Karpas-422 (cell line): ENCODE results near the gene EPN3. TPM values are rescaled to one million over a fixed set of nuclear protein-coding genes. Genes with fewer than 3 reads are reported as not detected.

Experiments
- DNase-seq: peaks from one replicate; pipeline ENCODE4 v3.0.0-alpha.2; 2015
- H2AFZ ChIP-seq: fragments of 200-600 bp; sonication (generic); 2 replicates; pipeline ENCODE4 v1.6.1; 2014; ENCODE audit warnings: antibody characterized with exemption, low read length, mixed read lengths
- H3K27ac ChIP-seq: fragments of 200-600 bp; sonication (generic); 2 replicates; pipeline ENCODE4 v1.5.1; 2014; ENCODE audit warnings: mild to moderate bottlenecking, low read length, moderate library complexity
- H3K27me3 ChIP-seq: fragments of 200-600 bp; sonication (generic); 2 replicates; pipeline ENCODE4 v1.6.1; 2014; ENCODE audit warnings: low read length, mixed read lengths
- H3K36me3 ChIP-seq: fragments of 200-600 bp; sonication (generic); 2 replicates; pipeline ENCODE4 v1.6.1; 2014; ENCODE audit warnings: low read length, mixed read lengths; ENCODE audit not compliant: insufficient read depth
- H3K4me1 ChIP-seq: fragments of 200-600 bp; sonication (generic); 2 replicates; pipeline ENCODE4 v1.6.1; 2014; ENCODE audit warnings: mild to moderate bottlenecking, low read length, mixed read lengths
- H3K4me2 ChIP-seq: fragments of 200-600 bp; sonication (generic); 2 replicates; pipeline ENCODE4 v1.6.1; 2014; ENCODE audit warnings: low read length, low read depth, mild to moderate bottlenecking; ENCODE audit not compliant: poor library complexity, severe bottlenecking
- H3K4me3 ChIP-seq: fragments of 200-600 bp; sonication (generic); 2 replicates; pipeline ENCODE4 v1.5.1; 2014; ENCODE audit warnings: mild to moderate bottlenecking, antibody characterized with exemption, low read length, mixed read lengths
- H3K79me2 ChIP-seq: fragments of 200-600 bp; sonication (generic); 2 replicates; pipeline ENCODE4 v1.6.1; 2014; ENCODE audit warnings: mild to moderate bottlenecking, low read length, mixed read lengths
- H3K9ac ChIP-seq: fragments of 200-600 bp; sonication (generic); 2 replicates; pipeline ENCODE4 v1.6.0; 2014; ENCODE audit warnings: low read length
- H3K9me2 ChIP-seq: fragments of 200-600 bp; sonication (generic), shearing (Covaris generic); replicated peaks from 2 replicates; pipeline ENCODE4 v1.6.0; 2014; ENCODE audit warnings: mild to moderate bottlenecking, low read length, moderate library complexity; ENCODE audit not compliant: insufficient read depth
- H3K9me3 ChIP-seq: fragments of 300-700, 200-600 bp; sonication (generic); 2 replicates; pipeline ENCODE4 v1.6.1; 2014; ENCODE audit warnings: low read length, mixed read lengths
- H4K20me1 ChIP-seq: fragments of 200-600 bp; sonication (generic); 2 replicates; pipeline ENCODE4 v1.6.1; 2014; ENCODE audit warnings: mild to moderate bottlenecking, antibody characterized with exemption, low read length, low read depth; ENCODE audit not compliant: insufficient read depth
- total RNA-seq: library from RNA; depleted of rRNA; stranded (reverse); fragments of >200 nt; shearing (Covaris generic); gene quantifications from 2 replicates; pipeline ENCODE4 v1.2.3, GENCODE V29; 2014; ENCODE audit warnings: low replicate concordance

The EPN3 gene
- total RNA-seq, 1 experiment from 2014 or later: not detected

DNA sequence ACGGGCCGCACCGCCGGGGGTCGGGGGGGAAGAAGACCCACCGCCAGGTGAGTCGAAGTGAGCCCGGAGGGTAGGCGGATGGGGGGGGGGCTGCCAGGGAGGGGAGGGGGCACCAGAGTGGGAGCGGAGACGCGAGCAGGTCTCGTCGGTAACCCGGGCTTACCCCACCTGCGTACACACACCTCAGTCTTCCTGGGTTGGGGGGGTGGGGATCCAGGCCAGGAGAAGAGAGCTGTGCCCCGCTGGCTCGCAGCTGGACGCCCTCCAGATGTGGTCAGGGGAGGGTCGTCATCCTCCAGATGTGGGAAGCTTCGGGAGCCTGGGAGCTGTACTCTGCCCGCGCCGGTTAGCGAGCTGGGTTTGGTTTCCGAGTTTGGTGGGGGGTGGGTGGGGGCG is 29.2 kb downstream of the EPN3 start:
- Histone ChIP-seq H3K9me2 (no peaks in the 10 kb centered on the region), H3K27me3 (no peaks in the 10 kb centered on the region), H3K9me3 (no peaks in the 10 kb centered on the region), H3K4me2 (no peak overlapping the region), H2AFZ (no peak overlapping the region), H3K9ac (no peak overlapping the region), H3K79me2 (no peaks in the 10 kb centered on the region), H3K4me3 (no peak overlapping the region), H3K27ac (no peak overlapping the region), H4K20me1 (peaks cover 11% of the 10 kb centered on the region; the same call in 1 of the 2 replicates), H3K4me1 (peaks cover 4% of the 10 kb centered on the region), H3K36me3 (no peaks in the 10 kb centered on the region)
- DNase-seq: no peak

- Histone ChIP-seq H3K4me1 (peaks cover 4% of the 10 kb centered on the region), H3K9me3 (no peaks in the 10 kb centered on the region), H3K4me3 (no peak overlapping the region), H3K27ac (no peak overlapping the region), H3K9ac (no peak overlapping the region), H3K9me2 (no peaks in the 10 kb centered on the region), H3K79me2 (no peaks in the 10 kb centered on the region), H2AFZ (no peak overlapping the region), H3K27me3 (no peaks in the 10 kb centered on the region), H3K36me3 (no peaks in the 10 kb centered on the region), H3K4me2 (no peak overlapping the region), H4K20me1 (peaks cover 11% of the 10 kb centered on the region; the same call in 1 of the 2 replicates)
- no peak for DNase-seq
These were observed 29.9 kb downstream of the EPN3 start for GRCh38 chr17:50562242-50563091.

GRCh38 chr17:50563092-50563511 is 30.6 kb downstream of the EPN3 start:
- Histone ChIP-seq H3K9me3 (no peaks in the 10 kb centered on the region), H2AFZ (no peak overlapping the region), H3K4me1 (peaks cover 4% of the 10 kb centered on the region), H3K36me3 (no peaks in the 10 kb centered on the region), H3K9ac (no peak overlapping the region), H3K27ac (no peak overlapping the region), H3K9me2 (no peaks in the 10 kb centered on the region), H3K27me3 (no peaks in the 10 kb centered on the region), H3K4me3 (no peak overlapping the region), H3K79me2 (no peaks in the 10 kb centered on the region), H4K20me1 (peaks cover 11% of the 10 kb centered on the region; the same call in 1 of the 2 replicates), H3K4me2 (no peak overlapping the region)
- DNase-seq: no peak

DNA sequence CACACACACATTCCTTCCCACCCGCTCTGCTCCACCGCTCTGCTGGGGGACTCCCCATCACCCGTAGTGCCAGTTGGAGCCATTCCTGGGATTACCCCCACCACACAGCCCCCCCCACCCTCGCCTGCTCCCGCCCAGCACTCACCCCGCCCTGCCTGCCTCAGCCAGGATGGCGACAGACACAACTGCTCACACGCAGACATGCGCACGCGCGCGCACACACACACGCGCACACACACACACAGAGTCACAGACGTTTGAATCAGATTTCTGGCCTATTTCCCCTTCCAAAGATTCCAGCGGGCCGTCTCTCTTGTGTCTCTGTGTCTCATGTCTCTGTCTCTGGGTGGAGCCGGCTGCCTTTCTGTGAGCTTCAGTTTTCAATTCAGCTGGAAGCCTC is 32.4 kb downstream of the EPN3 start:
- no peaks in the 10 kb centered on the region for H3K9me2 ChIP-seq
- no peak overlapping the region for H3K4me2 ChIP-seq
- no peaks in the 10 kb centered on the region for H3K36me3 ChIP-seq
- no peak overlapping the region for H3K4me3 ChIP-seq
- H3K4me1 ChIP-seq: peaks cover 4% of the 10 kb centered on the region
- H3K27me3 ChIP-seq: no peaks in the 10 kb centered on the region
- DNase-seq: no peak
- H3K9ac ChIP-seq: no peak overlapping the region
- H2AFZ ChIP-seq: no peak overlapping the region
- H3K27ac ChIP-seq: no peak overlapping the region
- H3K9me3 ChIP-seq: no peaks in the 10 kb centered on the region
- no peaks in the 10 kb centered on the region for H3K79me2 ChIP-seq
- H4K20me1 ChIP-seq: peaks cover 7% of the 10 kb centered on the region; the same call in 1 of the 2 replicates

DNA sequence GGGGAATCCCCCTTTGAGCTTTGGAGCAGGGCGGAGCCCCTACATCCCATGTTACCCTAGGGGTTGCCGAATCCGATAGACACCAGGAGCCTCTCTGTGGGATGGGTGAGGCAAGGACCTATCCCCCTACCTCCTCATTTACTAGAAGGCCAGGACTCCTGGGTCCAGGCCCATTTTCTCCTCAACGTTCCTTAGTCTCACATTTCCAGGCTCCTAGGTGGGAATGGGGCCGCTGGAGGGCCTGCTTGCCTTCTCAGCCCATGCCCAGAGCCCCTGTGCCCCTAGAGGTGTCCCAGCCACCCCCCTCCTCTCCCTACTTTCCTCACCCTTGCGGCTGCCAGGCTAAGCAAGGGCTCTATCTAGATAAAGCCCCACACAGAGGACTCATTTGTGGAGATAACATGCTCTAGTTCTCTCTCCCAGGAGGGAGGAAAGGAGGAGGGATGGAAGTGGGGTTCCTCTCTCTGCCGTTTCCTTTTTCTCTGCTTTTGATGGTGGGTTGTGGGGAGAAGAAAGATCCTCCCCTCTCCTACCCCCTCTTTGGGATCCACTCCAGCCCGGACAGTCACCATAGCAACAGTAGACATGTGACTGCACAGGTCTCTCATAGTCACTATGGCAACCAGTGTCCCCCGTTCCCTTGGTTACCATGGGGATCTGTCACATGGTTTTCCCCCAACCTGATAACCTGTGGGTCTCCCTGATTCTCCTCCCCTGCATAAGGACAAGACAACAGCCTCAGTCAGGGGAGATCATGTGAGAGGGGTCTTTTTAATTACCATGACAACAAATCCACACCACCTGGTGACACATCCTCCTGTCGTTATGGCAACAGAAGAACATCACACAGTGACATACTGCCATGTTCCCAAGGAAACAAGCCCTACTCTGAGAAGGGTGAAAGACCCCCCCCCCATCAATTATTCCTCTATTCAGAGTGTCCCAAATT is 33.1 kb downstream of the EPN3 start:
- H3K27me3 ChIP-seq: no peaks in the 10 kb centered on the region
- H3K36me3 ChIP-seq: no peaks in the 10 kb centered on the region
- H4K20me1 ChIP-seq: peaks cover 4% of the 10 kb centered on the region; the same call in 1 of the 2 replicates
- H3K9me2 ChIP-seq: no peaks in the 10 kb centered on the region
- H2AFZ ChIP-seq: no peak overlapping the region
- no peak overlapping the region for H3K4me3 ChIP-seq
- H3K4me1 ChIP-seq: peaks cover 3% of the 10 kb centered on the region
- peak; percentile 59 for DNase-seq
- no peaks in the 10 kb centered on the region for H3K79me2 ChIP-seq
- no peak overlapping the region for H3K9ac ChIP-seq
- H3K27ac ChIP-seq: no peak overlapping the region
- no peaks in the 10 kb centered on the region for H3K9me3 ChIP-seq
- no peak overlapping the region for H3K4me2 ChIP-seq

DNA sequence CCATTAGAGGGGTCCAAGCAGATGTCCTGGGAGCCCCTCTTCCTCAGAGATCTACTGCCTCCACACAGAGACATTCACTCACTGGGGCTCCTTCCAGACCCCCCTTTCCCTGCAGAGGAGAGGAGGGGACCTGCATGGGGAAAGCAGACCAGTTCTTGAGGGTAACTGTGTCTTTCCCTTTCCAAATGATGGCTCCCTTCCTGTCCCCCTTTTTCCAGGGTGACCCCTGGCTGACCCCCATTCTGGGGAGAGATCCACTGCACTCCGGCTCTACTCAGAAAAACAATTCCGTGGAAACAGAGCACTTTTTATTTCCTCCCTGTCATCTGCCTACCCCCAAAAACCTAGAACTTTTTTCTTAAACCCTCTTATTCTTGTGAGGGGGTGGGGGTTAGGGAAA is 34.4 kb downstream of the EPN3 start:
- Histone ChIP-seq H3K4me1 (no peaks in the 10 kb centered on the region), H4K20me1 (peaks cover 4% of the 10 kb centered on the region; the same call in 1 of the 2 replicates), H3K79me2 (no peaks in the 10 kb centered on the region), H3K36me3 (no peaks in the 10 kb centered on the region), H3K9ac (no peak overlapping the region), H3K27ac (no peak overlapping the region), H3K9me3 (no peaks in the 10 kb centered on the region), H3K9me2 (no peaks in the 10 kb centered on the region), H3K27me3 (no peaks in the 10 kb centered on the region), H3K4me3 (no peak overlapping the region), H3K4me2 (no peak overlapping the region), H2AFZ (no peak overlapping the region)
- DNase-seq: no peak

DNA sequence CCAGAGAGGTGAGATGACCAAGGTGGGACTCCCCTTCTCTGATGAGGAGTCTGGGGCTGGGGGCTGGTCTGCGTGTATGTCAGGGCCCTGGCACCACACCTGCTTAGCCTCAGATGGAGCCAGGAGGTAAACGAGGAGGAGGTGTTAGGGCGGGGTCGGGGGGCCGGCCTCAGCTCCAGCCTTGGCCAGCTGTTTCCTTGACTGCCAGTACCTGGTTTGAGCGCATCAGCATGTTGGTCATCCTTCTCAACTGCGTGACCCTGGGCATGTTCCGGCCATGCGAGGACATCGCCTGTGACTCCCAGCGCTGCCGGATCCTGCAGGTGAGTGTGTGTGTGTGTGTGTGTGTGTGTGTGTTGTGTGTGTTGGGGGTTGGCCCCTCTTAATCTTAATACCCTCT is 36.1 kb downstream of the EPN3 start:
- no peak overlapping the region for H3K4me3 ChIP-seq
- no peaks in the 10 kb centered on the region for H3K9me2 ChIP-seq
- H3K27me3 ChIP-seq: no peaks in the 10 kb centered on the region
- H3K9me3 ChIP-seq: no peaks in the 10 kb centered on the region
- DNase-seq: no peak
- no peaks in the 10 kb centered on the region for H3K4me1 ChIP-seq
- H3K4me2 ChIP-seq: no peak overlapping the region
- no peak overlapping the region for H3K9ac ChIP-seq
- H3K79me2 ChIP-seq: no peaks in the 10 kb centered on the region
- no peaks in the 10 kb centered on the region for H4K20me1 ChIP-seq
- H3K36me3 ChIP-seq: no peaks in the 10 kb centered on the region
- H3K27ac ChIP-seq: no peak overlapping the region
- no peak overlapping the region for H2AFZ ChIP-seq

GRCh38 chr17:50569592-50569991 is 37.1 kb downstream of the EPN3 start:
- H3K9ac ChIP-seq: no peak overlapping the region
- H3K36me3 ChIP-seq: no peaks in the 10 kb centered on the region
- H3K4me1 ChIP-seq: no peaks in the 10 kb centered on the region
- H3K9me2 ChIP-seq: no peaks in the 10 kb centered on the region
- DNase-seq: no peak
- H3K4me2 ChIP-seq: no peak overlapping the region
- H2AFZ ChIP-seq: no peak overlapping the region
- H4K20me1 ChIP-seq: no peaks in the 10 kb centered on the region
- H3K9me3 ChIP-seq: no peaks in the 10 kb centered on the region
- no peaks in the 10 kb centered on the region for H3K79me2 ChIP-seq
- H3K27ac ChIP-seq: no peak overlapping the region
- H3K4me3 ChIP-seq: no peak overlapping the region
- no peaks in the 10 kb centered on the region for H3K27me3 ChIP-seq
